Skin of body (tissue), 3 donors: ENCODE results near the gene ZBTB8OS. TPM values are rescaled to one million over a fixed set of nuclear protein-coding genes. Genes with fewer than 3 reads are reported as not detected.

Experiments used
- DNase-seq: peaks from one replicate; lab custom pipeline; 2025; lab: John Stamatoyannopoulos, UW
- small RNA-seq: library from RNA; depleted of rRNA; stranded (forward); fragments of <200 nt; gene quantifications from one replicate; pipeline ENCODE3, GENCODE V24; 2014; ENCODE audit warnings: low replicate concordance
- total RNA-seq: library from RNA; depleted of rRNA; stranded (reverse); fragments of >200 nt; gene quantifications from one replicate; pipeline ENCODE4 v1.2.3, GENCODE V29; 2014

The ZBTB8OS gene
- total RNA-seq, 1 donor from 2014 or later = 20.3 TPM

- DNase-seq = no peak
These were observed 38.5 kb downstream of the ZBTB8OS start for GRCh38 chr1:32611859-32612188.

GRCh38 chr1:32609180-32609579 is 41.2 kb downstream of the ZBTB8OS start:
- DNase-seq = no peak

GRCh38 chr1:32606565-32607371 is 43.6 kb downstream of the ZBTB8OS start:
- DNase-seq = no peak

- DNase-seq = no peak
These were observed 44.5 kb downstream of the ZBTB8OS start for GRCh38 chr1:32605711-32606424.

- DNase-seq = no peak
These were observed 50.3 kb downstream of the ZBTB8OS start for GRCh38 chr1:32600034-32600433.

GRCh38 chr1:32592943-32593342 is 57.4 kb downstream of the ZBTB8OS start:
- DNase-seq = no peak

GRCh38 chr1:32580348-32581017 is 69.9 kb downstream of the ZBTB8OS start:
- no peak for DNase-seq

Small RNAs within 50 kb of the gene (small RNA-seq; reads per million reads assigned to genes)
- not detected for gene RF00019

Other genes with a start within 250 kb of the ZBTB8OS start
- gene ZBTB8B, start 185.5 kb downstream of the ZBTB8OS start, total RNA-seq = 0.10 TPM
- gene ZBTB8A, start 111.1 kb downstream of the ZBTB8OS start, total RNA-seq = 10.9 TPM
- gene RBBP4, start 658 bp upstream of the ZBTB8OS start, total RNA-seq = 109 TPM
- 9.3 TPM for gene SYNC, start 52.2 kb upstream of the ZBTB8OS start, total RNA-seq
- 45.4 TPM for gene YARS1, start 166.8 kb upstream of the ZBTB8OS start, total RNA-seq
- gene S100PBP, start 167.1 kb upstream of the ZBTB8OS start, total RNA-seq = 29.7 TPM
- 25.4 TPM for gene FNDC5, start 220.4 kb upstream of the ZBTB8OS start, total RNA-seq
- not detected for gene HPCA, start 235.9 kb upstream of the ZBTB8OS start, total RNA-seq